Measurements from ENCODE around the gene SLC25A21.

DNA sequence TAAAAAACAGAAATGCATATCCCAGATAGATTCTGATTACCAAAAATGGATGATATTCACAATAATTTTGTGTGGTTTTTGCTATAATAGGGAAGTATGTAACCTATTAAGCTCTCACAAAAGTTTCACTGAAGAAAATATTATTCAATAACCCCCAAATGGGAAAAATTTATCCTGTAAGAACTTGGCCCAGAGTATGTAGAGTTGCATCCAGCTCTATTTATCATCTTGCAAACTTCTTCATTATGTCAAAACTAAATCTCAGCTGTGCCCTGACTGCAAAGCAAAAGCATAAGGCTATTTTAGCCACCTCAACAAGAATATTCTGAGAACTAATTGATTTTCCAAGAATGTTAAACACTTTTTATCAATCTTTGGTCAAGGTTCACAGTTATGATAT is 311.6 kb downstream of the SLC25A21 start:
- TF ChIP-seq, protein P1, sequence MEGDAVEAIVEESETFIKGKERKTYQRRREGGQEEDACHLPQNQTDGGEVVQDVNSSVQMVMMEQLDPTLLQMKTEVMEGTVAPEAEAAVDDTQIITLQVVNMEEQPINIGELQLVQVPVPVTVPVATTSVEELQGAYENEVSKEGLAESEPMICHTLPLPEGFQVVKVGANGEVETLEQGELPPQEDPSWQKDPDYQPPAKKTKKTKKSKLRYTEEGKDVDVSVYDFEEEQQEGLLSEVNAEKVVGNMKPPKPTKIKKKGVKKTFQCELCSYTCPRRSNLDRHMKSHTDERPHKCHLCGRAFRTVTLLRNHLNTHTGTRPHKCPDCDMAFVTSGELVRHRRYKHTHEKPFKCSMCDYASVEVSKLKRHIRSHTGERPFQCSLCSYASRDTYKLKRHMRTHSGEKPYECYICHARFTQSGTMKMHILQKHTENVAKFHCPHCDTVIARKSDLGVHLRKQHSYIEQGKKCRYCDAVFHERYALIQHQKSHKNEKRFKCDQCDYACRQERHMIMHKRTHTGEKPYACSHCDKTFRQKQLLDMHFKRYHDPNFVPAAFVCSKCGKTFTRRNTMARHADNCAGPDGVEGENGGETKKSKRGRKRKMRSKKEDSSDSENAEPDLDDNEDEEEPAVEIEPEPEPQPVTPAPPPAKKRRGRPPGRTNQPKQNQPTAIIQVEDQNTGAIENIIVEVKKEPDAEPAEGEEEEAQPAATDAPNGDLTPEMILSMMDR (IDR thresholded peaks at IDR 0.05; ENCODE audit: low read depth, low read length, poor library complexity, severe bottlenecking), result no peak
- TF ChIP-seq EZH2phosphoT487 (IDR thresholded peaks at IDR 0.05; ENCODE audit: borderline replicate concordance, low read length), result no peak

Measured in DOHH2 (cell line).